Skeletal muscle tissue (tissue), 4 donors: ENCODE measurements around the gene KIF26B. TPM values are rescaled to one million over a fixed set of nuclear protein-coding genes. Genes with fewer than 3 reads are reported as not detected.

Experiments used
- H3K27ac ChIP-seq: one replicate; pipeline ENCODE4 v1.7.0; 2013; ENCODE audit warnings: mild to moderate bottlenecking, low read depth, low read length, inconsistent platforms
- H3K27me3 ChIP-seq, 3 donors: one replicate each; pipeline ENCODE4 v1.7.0; 2013; ENCODE audit warnings: low read length in 3 of 3; ENCODE audit not compliant: control insufficient read depth in 3 of 3, insufficient read depth in 3 of 3
- H3K36me3 ChIP-seq, 3 donors: one replicate each; pipeline ENCODE4 v1.7.0; 2013; ENCODE audit warnings: low read length in 3 of 3; ENCODE audit not compliant: control insufficient read depth in 3 of 3, insufficient read depth in 3 of 3
- H3K4me1 ChIP-seq, 3 donors: one replicate each; pipeline ENCODE4 v1.7.0; 2013; ENCODE audit warnings: low read length in 3 of 3, mild to moderate bottlenecking in 3 of 3; ENCODE audit not compliant: control insufficient read depth in 3 of 3, insufficient read depth in 3 of 3
- H3K4me3 ChIP-seq, 3 donors: one replicate each; pipeline ENCODE4 v1.7.0; 2013; ENCODE audit warnings: low read length in 3 of 3
- H3K9ac ChIP-seq, 3 donors: one replicate each; pipeline ENCODE4 v1.7.0; 2013; ENCODE audit warnings: low read length in 3 of 3, mild to moderate bottlenecking in 3 of 3, moderate library complexity in 2 of 3, low read depth in 1 of 3
- H3K9me3 ChIP-seq, 3 donors: one replicate each; pipeline ENCODE4 v1.7.0; 2013; ENCODE audit warnings: low read length in 3 of 3; ENCODE audit not compliant: control insufficient read depth in 3 of 3
- total RNA-seq: library from RNA; depleted of rRNA; stranded (reverse); fragments of >200 nt; gene quantifications from one replicate; pipeline ENCODE4 v1.2.3, GENCODE V29; 2014
- donor health status: Osteomylitis.

The KIF26B gene
- total RNA-seq, 1 donor from 2014 or later: 0.52 TPM

DNA sequence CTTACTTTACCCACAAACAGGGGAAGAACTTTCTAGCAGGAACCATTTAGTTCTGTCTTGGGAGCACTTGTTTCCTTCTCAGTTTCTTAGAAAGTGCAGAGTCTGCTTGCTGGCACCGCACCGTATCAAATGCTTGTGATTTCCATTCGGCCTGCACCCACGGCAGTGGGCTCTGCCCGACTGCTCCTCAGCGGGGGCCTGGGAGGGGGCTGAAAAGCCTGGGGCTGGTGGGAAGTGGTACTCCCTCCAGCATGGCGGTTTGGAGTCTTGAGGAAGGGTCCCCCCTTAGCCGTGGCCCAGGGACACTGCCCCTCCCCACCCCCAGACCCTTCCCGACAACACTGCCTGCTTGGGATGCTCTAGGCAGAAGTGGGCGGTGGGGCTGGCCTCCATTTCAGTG is 57.0 kb downstream of the KIF26B start:
- peaks cover 0 to 2% (median 0%) of the 10 kb centered on the region in 3 donors for H3K27me3 ChIP-seq
- H3K4me3 ChIP-seq: no peak overlapping the region
- no peaks in the 10 kb centered on the region for H3K36me3 ChIP-seq
- H3K9me3 ChIP-seq: peaks cover 0 to 11% (median 5%) of the 10 kb centered on the region in 3 donors
- H3K27ac ChIP-seq: no peak overlapping the region
- H3K9ac ChIP-seq: no peak overlapping the region
- no peaks in the 10 kb centered on the region for H3K4me1 ChIP-seq

- H3K4me1 ChIP-seq: no peaks in the 10 kb centered on the region
- H3K9ac ChIP-seq: no peak overlapping the region
- H3K27me3 ChIP-seq: peaks cover 0 to 2% (median 0%) of the 10 kb centered on the region in 3 donors
- H3K36me3 ChIP-seq: no peaks in the 10 kb centered on the region
- H3K4me3 ChIP-seq: no peak overlapping the region
- peaks cover 0 to 7% (median under 1%) of the 10 kb centered on the region in 3 donors for H3K9me3 ChIP-seq
- no peak overlapping the region for H3K27ac ChIP-seq
Measured at GRCh38 chr1:245212221-245212710, 57.5 kb downstream of the KIF26B start.

- Histone ChIP-seq H3K36me3 (no peaks in the 10 kb centered on the region), H3K4me3 (no peak overlapping the region), H3K4me1 (no peaks in the 10 kb centered on the region), H3K9ac (no peak overlapping the region), H3K9me3 (no peaks in the 10 kb centered on the region), H3K27me3 (peaks cover 0 to 2% (median 0%) of the 10 kb centered on the region in 3 donors), H3K27ac (no peak overlapping the region)
Measured at GRCh38 chr1:245213066-245213831, 58.5 kb downstream of the KIF26B start.

DNA sequence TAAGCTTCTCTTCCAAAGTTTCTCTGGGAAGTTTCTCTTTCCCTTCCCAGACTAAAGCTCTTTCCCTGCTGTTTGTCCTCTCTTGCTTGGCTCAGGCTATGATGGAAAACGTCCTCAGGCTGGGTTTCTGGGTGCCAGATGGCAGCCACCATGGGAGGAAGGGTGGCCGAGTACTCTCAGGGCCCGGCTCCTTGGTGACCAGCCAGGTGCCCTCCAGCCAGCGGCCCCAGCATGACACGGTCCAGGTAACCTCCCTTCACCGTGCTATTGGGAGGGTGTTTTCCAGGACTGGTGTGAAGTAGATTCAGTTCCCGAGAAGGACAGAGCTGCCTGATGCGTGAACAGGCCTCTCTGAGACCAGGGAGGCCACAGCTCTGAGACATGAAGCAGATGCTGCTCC is 60.3 kb downstream of the KIF26B start:
- no peaks in the 10 kb centered on the region for H3K36me3 ChIP-seq

GRCh38 chr1:245216366-245217115 is 61.8 kb downstream of the KIF26B start:
- no peaks in the 10 kb centered on the region for H3K4me1 ChIP-seq
- no peak overlapping the region for H3K4me3 ChIP-seq
- no peak overlapping the region for H3K27ac ChIP-seq
- no peaks in the 10 kb centered on the region for H3K36me3 ChIP-seq
- H3K27me3 ChIP-seq: no peaks in the 10 kb centered on the region
- H3K9ac ChIP-seq: no peak overlapping the region
- H3K9me3 ChIP-seq: no peaks in the 10 kb centered on the region

More for the DNA sequence above, 60.3 kb downstream of the KIF26B start:
- H3K9ac ChIP-seq: no peak overlapping the region
- no peak overlapping the region for H3K4me3 ChIP-seq
- no peaks in the 10 kb centered on the region for H3K9me3 ChIP-seq
- no peak overlapping the region for H3K27ac ChIP-seq
- no peaks in the 10 kb centered on the region for H3K4me1 ChIP-seq
- peaks cover 0 to 2% (median 0%) of the 10 kb centered on the region in 3 donors for H3K27me3 ChIP-seq

DNA sequence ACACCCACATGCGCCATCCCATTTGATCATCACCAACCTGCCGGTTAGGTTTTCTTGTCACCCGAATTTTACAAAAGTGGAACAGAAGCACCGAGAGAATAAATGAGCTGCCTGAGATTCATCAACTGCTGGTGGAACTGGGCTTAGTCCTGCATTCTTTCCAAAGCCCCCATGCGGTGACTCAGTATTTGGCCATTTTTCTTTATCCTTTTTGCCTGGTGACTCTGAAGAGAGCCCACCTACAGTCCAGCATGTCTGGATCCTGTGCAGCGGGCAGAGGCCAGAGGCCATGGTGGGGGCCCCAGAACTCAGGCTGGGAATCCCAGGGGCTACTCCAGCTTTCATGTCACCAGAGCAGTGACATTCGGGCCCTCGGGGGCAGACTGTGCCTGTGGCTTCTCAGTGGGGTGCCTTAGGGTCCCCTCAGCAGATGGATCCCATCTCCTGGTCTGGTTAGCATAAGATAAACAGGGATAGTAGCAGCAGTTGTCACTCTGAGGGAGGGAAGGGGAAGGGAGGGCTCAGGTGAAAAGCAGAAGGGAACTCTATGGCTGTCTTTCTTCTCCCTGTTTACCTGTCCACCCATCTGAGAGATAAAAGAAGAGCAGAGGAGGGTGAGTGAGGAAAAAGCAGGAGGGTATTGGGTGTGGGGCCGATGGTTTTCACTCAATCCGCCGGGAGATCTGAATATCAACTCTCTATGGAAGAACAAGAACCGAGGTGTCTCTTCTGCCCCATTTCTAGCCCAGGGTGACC is 63.2 kb downstream of the KIF26B start:
- Histone ChIP-seq H3K9ac (no peak overlapping the region), H3K9me3 (no peaks in the 10 kb centered on the region), H3K27me3 (no peaks in the 10 kb centered on the region), H3K4me3 (no peak overlapping the region), H3K4me1 (no peaks in the 10 kb centered on the region), H3K27ac (no peak overlapping the region), H3K36me3 (no peaks in the 10 kb centered on the region)

- Histone ChIP-seq H3K4me1 (no peaks in the 10 kb centered on the region), H3K27ac (no peak overlapping the region), H3K9ac (no peak overlapping the region), H3K4me3 (no peak overlapping the region), H3K27me3 (peaks cover 0 to 3% (median 0%) of the 10 kb centered on the region in 3 donors), H3K9me3 (no peaks in the 10 kb centered on the region), H3K36me3 (no peaks in the 10 kb centered on the region)
Measured at GRCh38 chr1:245220381-245220985, 65.7 kb downstream of the KIF26B start.

GRCh38 chr1:245221805-245222204 is 67.0 kb downstream of the KIF26B start:
- H3K36me3 ChIP-seq: no peaks in the 10 kb centered on the region
- H3K9ac ChIP-seq: no peak overlapping the region
- H3K27me3 ChIP-seq: peaks cover 0 to 8% (median 0%) of the 10 kb centered on the region in 3 donors
- H3K4me1 ChIP-seq: no peaks in the 10 kb centered on the region
- H3K27ac ChIP-seq: no peak overlapping the region
- no peaks in the 10 kb centered on the region for H3K9me3 ChIP-seq
- no peak overlapping the region for H3K4me3 ChIP-seq

DNA sequence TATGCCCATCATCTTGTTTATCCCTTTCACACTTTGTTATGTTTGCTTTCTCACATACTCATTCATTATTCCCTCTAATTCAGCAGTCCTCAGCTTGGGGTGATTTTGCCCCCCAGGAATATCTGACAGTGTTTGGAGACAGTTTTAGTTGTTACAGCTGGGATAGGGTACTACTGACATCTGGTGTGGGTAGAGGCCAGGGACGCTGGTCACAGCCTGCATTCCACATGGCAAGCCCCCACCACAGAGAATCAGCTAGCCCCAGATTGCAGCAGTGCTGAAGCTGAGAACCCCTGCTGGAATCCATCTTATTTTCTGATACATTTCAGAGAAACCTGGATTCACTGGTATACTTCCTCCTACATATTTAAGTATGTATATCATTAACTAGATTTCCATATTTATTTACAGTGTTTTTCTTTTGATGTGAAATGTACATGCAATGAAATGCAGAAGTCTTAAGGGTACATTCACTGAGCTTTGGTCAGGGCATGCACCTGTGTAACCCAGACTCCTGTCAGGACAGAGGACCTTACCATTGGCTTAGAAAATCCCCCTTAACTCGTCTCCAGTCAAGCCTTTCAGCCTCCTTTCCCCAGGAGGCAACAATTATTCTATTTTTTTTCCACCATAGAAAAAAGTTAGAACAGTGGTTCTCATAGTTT is 68.3 kb downstream of the KIF26B start:
- no peak overlapping the region for H3K27ac ChIP-seq
- H3K27me3 ChIP-seq: peaks cover 0 to 8% (median 0%) of the 10 kb centered on the region in 3 donors
- no peak overlapping the region for H3K9ac ChIP-seq
- no peak overlapping the region for H3K4me3 ChIP-seq
- no peaks in the 10 kb centered on the region for H3K4me1 ChIP-seq
- no peaks in the 10 kb centered on the region for H3K36me3 ChIP-seq
- no peaks in the 10 kb centered on the region for H3K9me3 ChIP-seq
